Choroid plexus epithelial cell (primary cell): ENCODE measurements around the gene KRT83.

Experiments
- DNase-seq: peaks from one replicate; pipeline ENCODE4 v3.0.0-alpha.2; 2010; ENCODE audit warnings: low read depth
- H3K4me3 ChIP-seq: 2 replicates; pipeline ENCODE4 v1.5.1; 2011; ENCODE audit warnings: low read depth, mild to moderate bottlenecking, control low read depth, low read length, moderate library complexity
- TF ChIP-seq, protein P1 (sequence below): conservative IDR thresholded peaks from 2 replicates; pipeline ENCODE4 v1.5.1; 2011; ENCODE audit warnings: low read depth, mild to moderate bottlenecking, control low read depth, inconsistent platforms, low read length, moderate library complexity

Gene KRT83

GRCh38 chr12:52342781-52343490, 21.7 kb upstream of the KRT83 start:
- TF ChIP-seq, protein P1, sequence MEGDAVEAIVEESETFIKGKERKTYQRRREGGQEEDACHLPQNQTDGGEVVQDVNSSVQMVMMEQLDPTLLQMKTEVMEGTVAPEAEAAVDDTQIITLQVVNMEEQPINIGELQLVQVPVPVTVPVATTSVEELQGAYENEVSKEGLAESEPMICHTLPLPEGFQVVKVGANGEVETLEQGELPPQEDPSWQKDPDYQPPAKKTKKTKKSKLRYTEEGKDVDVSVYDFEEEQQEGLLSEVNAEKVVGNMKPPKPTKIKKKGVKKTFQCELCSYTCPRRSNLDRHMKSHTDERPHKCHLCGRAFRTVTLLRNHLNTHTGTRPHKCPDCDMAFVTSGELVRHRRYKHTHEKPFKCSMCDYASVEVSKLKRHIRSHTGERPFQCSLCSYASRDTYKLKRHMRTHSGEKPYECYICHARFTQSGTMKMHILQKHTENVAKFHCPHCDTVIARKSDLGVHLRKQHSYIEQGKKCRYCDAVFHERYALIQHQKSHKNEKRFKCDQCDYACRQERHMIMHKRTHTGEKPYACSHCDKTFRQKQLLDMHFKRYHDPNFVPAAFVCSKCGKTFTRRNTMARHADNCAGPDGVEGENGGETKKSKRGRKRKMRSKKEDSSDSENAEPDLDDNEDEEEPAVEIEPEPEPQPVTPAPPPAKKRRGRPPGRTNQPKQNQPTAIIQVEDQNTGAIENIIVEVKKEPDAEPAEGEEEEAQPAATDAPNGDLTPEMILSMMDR: no peak
- no peak overlapping the region for H3K4me3 ChIP-seq
- no peak for DNase-seq

DNA sequence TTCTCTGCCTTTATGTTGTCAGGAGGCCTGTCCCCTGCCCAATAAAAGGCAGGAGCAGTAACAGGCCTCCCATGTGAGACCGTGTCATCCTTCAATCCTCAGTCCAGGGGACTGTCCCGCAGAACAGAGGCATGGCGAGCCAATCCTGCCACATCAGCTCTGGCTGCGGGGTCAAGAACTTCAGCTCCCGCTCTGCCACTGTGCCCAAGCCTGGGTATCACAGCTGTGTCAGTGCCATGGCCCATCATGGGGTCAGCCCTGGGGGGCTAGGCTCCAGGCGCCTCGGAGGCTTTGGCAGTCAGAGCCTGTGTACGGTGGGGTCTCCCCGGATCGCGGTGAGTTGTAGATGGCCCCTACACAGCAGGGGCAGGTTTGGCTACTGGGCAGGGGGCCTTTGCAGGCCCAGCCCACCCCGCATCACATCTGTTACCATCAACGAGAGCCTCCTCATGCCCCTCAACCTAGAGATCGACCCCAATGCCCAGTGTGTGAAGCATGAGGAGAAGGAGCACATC, 19.9 kb upstream of the KRT83 start:
- TF ChIP-seq, protein P1: no peak
- no peak overlapping the region for H3K4me3 ChIP-seq
- no peak for DNase-seq

DNA sequence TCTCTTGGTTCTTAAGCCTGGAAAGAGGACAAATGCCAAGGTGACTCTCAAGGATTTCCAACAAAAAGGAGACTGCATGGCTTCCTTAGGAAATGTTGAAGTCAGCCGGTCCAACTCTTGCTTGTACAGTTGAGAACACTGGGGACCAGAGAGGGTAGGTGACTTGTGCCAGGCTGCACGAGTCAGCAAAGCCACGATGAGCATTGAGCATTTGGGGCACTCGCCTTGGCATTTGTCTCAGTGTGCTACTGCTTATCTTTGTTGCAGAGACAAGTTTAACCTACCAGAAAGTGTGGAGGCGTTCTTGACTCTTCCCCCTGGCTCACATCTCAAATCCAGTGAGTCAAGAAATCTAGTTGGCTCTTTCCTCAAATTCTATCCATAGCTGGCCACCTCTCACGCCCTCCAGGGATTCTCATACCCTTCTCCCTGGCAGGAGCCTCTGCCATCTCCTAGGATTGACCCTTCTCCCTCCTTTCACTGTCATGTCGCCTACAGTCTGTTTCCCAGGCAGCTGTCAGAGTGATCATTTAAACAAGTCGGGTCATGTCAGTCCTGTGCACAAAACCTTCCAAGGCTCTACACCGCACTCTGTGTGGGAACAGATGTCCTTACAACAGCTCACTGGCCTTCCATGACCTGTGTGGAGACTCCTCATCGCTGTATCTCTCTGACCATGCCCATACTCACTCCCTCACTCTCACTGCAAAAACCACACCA, 17.2 kb upstream of the KRT83 start:
- no peak for DNase-seq
- H3K4me3 ChIP-seq: no peak overlapping the region
- TF ChIP-seq, protein P1: no peak

- TF ChIP-seq, protein P1: no peak
- no peak overlapping the region for H3K4me3 ChIP-seq
- DNase-seq: peak; percentile 24
These were observed 15.9 kb upstream of the KRT83 start for GRCh38 chr12:52337054-52337453.

DNA sequence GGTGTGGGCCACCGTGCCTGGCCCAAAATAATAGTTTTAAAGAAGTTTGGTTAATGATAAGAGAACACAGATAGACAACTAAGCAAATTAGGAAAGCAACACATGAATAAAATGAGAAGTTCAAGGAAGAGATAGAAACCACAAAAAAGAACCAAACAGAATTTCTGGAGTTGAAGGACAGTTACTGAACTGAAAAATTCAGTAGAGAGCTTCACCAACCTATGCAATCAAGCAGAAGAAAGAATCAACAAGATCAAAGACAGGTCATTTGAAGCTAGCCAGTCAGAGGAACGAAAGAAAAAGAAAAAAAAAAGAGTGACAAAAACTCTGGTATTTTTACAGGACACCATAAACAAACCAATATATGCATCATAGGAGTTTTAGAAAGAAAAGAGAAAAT, 15.4 kb upstream of the KRT83 start:
- no peak for DNase-seq
- H3K4me3 ChIP-seq: no peak overlapping the region
- TF ChIP-seq, protein P1: no peak

DNA sequence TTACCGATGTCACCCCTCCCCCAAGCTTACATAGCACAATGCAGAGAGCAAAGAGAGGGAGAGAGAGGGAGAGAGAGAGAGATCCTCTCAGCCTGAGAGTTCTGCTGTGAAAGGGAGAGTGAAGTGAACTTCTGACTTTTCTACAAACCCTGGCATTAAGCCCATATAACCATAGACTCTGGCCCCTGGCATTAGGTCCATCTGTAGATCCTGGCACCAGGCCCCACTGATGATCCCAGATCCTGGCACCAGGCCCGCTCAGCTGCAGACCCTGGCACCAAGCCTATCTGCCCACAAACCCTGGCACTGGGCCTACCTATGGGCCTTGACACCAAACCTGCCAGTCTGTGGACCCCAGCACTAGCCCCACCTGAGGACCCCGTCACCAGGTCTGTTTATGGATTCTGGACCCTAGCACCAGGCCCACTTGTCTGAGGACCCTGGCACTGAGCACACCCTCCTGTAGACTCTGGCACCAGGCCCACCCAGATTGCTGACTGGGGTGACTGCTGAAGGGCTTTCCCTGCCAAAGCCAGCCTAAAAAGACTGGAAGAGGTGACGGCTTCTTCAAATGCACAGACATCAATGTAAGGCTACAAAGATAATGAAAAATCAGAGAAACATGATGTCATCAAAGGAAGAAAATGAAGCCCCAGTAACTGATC, 14.5 kb upstream of the KRT83 start:
- H3K4me3 ChIP-seq: no peak overlapping the region
- no peak for DNase-seq
- TF ChIP-seq, protein P1: no peak
